ENCODE measurements around the gene AKNAD1.

- TF ChIP-seq TAF1 (IDR thresholded peaks at IDR 0.05; ENCODE audit: borderline replicate concordance, insufficient read depth, low read length): no peak
- TF ChIP-seq POLR2AphosphoS5 (IDR thresholded peaks at IDR 0.05; ENCODE audit: low read depth, low read length): no peak
- TF ChIP-seq REST (IDR thresholded peaks at IDR 0.05; ENCODE audit: insufficient read depth in 1 of 2, low read depth in 2 of 2, low read length in 2 of 2): no peak
- TF ChIP-seq SIN3A (IDR thresholded peaks at IDR 0.05; ENCODE audit: borderline replicate concordance, insufficient read depth, low read length): no peak
These were observed 77.4 kb downstream of the AKNAD1 start for GRCh38 chr1:108779455-108779854.

Measured in PFSK-1 (cell line).